NCI-H1048 (cell line): ENCODE data around the gene NFATC1.
"Not testable (repeated sequence)": the region's sequence is repeated elsewhere in the genome, so short reads cannot be mapped to it uniquely, and the experiment has no call there.

Experiments
- DNase-seq: peaks from one replicate; lab custom pipeline; 2025; lab: John Stamatoyannopoulos, UW

NFATC1 gene

GRCh38 chr18:79489899-79490625, 94.3 kb downstream of the NFATC1 start:
- DNase-seq, result no peak

GRCh38 chr18:79490626-79491041, 94.9 kb downstream of the NFATC1 start:
- no peak for DNase-seq

- no peak for DNase-seq
Measured at GRCh38 chr18:79491081-79491551, 95.4 kb downstream of the NFATC1 start.

GRCh38 chr18:79493211-79493800, 97.6 kb downstream of the NFATC1 start:
- DNase-seq, result no peak

GRCh38 chr18:79493801-79494211, 98.1 kb downstream of the NFATC1 start:
- DNase-seq, result no peak

GRCh38 chr18:79494936-79495335, 99.2 kb downstream of the NFATC1 start:
- no peak for DNase-seq

GRCh38 chr18:79495591-79496071, 99.9 kb downstream of the NFATC1 start:
- no peak for DNase-seq

- no peak for DNase-seq
Measured at GRCh38 chr18:79496237-79496977, 100.7 kb downstream of the NFATC1 start.

- DNase-seq, result no peak
Measured at GRCh38 chr18:79496978-79497637, 101.4 kb downstream of the NFATC1 start.

GRCh38 chr18:79497638-79498081, 101.9 kb downstream of the NFATC1 start:
- DNase-seq, result no peak

GRCh38 chr18:79498662-79499061, 102.9 kb downstream of the NFATC1 start:
- DNase-seq, result no peak

GRCh38 chr18:79501006-79501405, 105.3 kb downstream of the NFATC1 start:
- DNase-seq, result no peak

- DNase-seq, result no peak
Measured at GRCh38 chr18:79502782-79503181, 107.1 kb downstream of the NFATC1 start.

GRCh38 chr18:79503406-79503805, 107.7 kb downstream of the NFATC1 start:
- no peak for DNase-seq

- no peak for DNase-seq
Measured at GRCh38 chr18:79504034-79504433, 108.3 kb downstream of the NFATC1 start.

GRCh38 chr18:79504495-79504894, 108.8 kb downstream of the NFATC1 start:
- not testable (repeated sequence) for DNase-seq

- not testable (repeated sequence) for DNase-seq
Measured at GRCh38 chr18:79505465-79505864, 109.7 kb downstream of the NFATC1 start.

GRCh38 chr18:79506191-79507075, 110.7 kb downstream of the NFATC1 start:
- no peak for DNase-seq

GRCh38 chr18:79507076-79507545, 111.4 kb downstream of the NFATC1 start:
- no peak for DNase-seq

- no peak for DNase-seq
Measured at GRCh38 chr18:79507546-79508480, 112.1 kb downstream of the NFATC1 start.
